Naive B cell (primary cell): ENCODE results near the gene TMEM117. TPM values are rescaled to one million over a fixed set of nuclear protein-coding genes. Genes with fewer than 3 reads are reported as not detected.
"Not testable (repeated sequence)": the region's sequence is repeated elsewhere in the genome, so short reads cannot be mapped to it uniquely, and the experiment has no call there.

Experiments
- ATAC-seq, 2 donors: fragments of 150-1000 bp; cut with Tn5 transposase; 2 replicates each; pipeline ENCODE4 v1.10.0; 2021; ENCODE audit warnings: low read depth in 2 of 2, mild to moderate bottlenecking in 2 of 2, moderate library complexity in 2 of 2
- DNase-seq: peaks from one replicate; pipeline ENCODE4 v3.0.0; 2022
- H3K27ac Mint-ChIP-seq, 6 donors: one replicate each; pipeline ENCODE4 v1.8.0; 2020 to 2022; ENCODE audit warnings: mild to moderate bottlenecking in 6 of 6, mixed read lengths in 6 of 6, moderate library complexity in 5 of 6, inconsistent platforms in 2 of 6
- H3K27me3 Mint-ChIP-seq, 3 donors: one replicate each; pipeline ENCODE4 v1.8.0; 2021 to 2022; ENCODE audit warnings: mixed read lengths in 3 of 3, mild to moderate bottlenecking in 1 of 3
- H3K36me3 Mint-ChIP-seq, 2 donors: one replicate each; pipeline ENCODE4 v1.8.0; 2020 to 2022; ENCODE audit warnings: mixed read lengths in 2 of 2, inconsistent platforms in 1 of 2, mild to moderate bottlenecking in 1 of 2
- H3K4me1 Mint-ChIP-seq, 3 donors: one replicate each; pipeline ENCODE4 v1.8.0; 2020 to 2022; ENCODE audit warnings: mixed read lengths in 3 of 3, inconsistent platforms in 1 of 3, mild to moderate bottlenecking in 1 of 3, moderate library complexity in 1 of 3
- H3K4me3 Mint-ChIP-seq, 8 donors: one replicate each; pipeline ENCODE4 v1.8.0; 2020 to 2022; ENCODE audit warnings: mild to moderate bottlenecking in 8 of 8, mixed read lengths in 8 of 8, moderate library complexity in 8 of 8, inconsistent platforms in 2 of 8
- H3K9me3 Mint-ChIP-seq, 7 donors: one replicate each; pipeline ENCODE4 v1.8.0; 2020 to 2022; ENCODE audit warnings: mixed read lengths in 7 of 7, mild to moderate bottlenecking in 5 of 7, inconsistent platforms in 2 of 7, moderate library complexity in 1 of 7
- polyA plus RNA-seq, 6 donors: library from polyadenylated mRNA; unstranded; fragments of 300-500 nt; fragmentation: Illumina TruSeq; gene quantifications; one replicate each; pipeline ENCODE4 v1.2.3, GENCODE V29; 2021; ENCODE audit warnings: low read depth in 6 of 6

Gene TMEM117
- polyA plus RNA-seq, 6 donors from 2014 or later, result 5.2 to 9.8 (median 5.3) TPM

DNA sequence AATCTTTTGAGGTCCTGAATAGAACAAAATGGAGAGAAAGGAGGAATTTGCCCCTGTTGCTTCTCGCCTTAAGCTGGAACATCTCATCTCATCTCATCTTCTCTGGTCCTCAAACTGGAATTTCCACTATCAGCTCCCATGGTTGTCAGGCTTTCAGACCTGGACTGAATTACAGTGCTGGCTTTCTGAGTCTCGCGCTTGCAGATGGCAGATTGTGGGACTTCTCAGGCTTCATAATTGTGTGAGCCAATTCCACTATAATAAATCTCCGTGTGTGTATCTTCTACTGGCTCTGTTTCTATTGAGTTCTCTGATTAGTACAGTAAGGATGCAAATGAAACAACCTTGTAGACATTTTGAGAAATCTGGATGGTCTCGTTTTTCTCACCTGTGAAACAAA lies 199.0 kb downstream of the TMEM117 start:
- DNase-seq, result no peak
- no peak for ATAC-seq
- no peaks in the 10 kb centered on the region for H3K36me3 Mint-ChIP-seq
- no peak overlapping the region for H3K27ac Mint-ChIP-seq
- no peaks in the 10 kb centered on the region for H3K27me3 Mint-ChIP-seq
- H3K4me1 Mint-ChIP-seq, result no peaks in the 10 kb centered on the region
- H3K9me3 Mint-ChIP-seq, result peaks cover 0 to 13% (median 5%) of the 10 kb centered on the region in 7 donors
- no peak overlapping the region for H3K4me3 Mint-ChIP-seq

DNA sequence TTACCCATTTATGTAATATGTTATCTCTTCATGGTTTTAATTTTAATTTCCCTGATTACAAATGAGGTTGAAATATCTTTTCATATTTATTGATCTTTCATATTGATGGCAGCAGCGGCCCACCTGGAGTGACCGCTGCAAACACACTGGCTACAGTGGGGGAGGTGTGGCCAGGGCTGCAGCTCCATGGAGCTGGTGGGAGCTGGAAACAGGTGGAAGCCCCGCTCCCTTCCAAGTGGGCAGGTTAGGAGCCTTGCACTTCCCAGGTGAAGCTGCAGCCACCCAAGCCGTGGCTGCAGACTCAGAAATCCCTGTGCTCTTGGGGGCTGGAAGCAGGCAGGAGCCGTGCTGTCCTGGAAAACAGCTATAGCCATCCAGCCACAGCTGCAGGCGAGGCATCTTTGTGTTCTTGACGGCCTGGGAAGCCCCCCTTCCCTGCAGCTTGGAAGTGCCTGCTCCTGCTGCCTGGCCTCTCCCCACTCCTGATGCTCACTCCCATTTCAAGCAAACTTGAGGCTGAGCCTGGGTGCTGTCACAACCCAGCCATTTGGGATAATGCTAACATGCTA lies 201.1 kb downstream of the TMEM117 start:
- no peak for ATAC-seq
- H3K4me3 Mint-ChIP-seq, result no peak overlapping the region
- no peak for DNase-seq
- no peaks in the 10 kb centered on the region for H3K4me1 Mint-ChIP-seq
- H3K9me3 Mint-ChIP-seq, result peaks cover 0 to 6% (median 0%) of the 10 kb centered on the region in 7 donors
- H3K36me3 Mint-ChIP-seq, result no peaks in the 10 kb centered on the region
- H3K27me3 Mint-ChIP-seq, result no peaks in the 10 kb centered on the region
- H3K27ac Mint-ChIP-seq, result no peak overlapping the region

DNA sequence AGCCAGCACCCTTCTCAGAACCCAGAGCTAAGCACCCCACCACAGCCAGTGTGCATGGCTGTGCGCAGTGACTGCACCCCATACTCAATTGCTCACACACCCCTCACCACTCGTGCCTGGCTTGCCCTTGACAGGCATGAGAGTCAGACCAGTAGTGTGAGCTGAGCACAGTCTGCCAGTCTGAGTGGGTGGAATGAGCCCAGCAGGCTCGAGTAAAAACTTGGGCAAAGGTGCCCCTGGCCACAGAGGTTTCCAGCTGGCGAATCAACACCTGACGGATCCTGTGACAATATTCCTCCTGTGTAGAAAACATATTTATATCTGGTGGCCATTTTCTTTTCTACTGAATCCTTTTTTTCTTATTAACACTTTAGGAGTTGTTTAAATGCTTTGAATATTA lies 202.5 kb downstream of the TMEM117 start:
- DNase-seq, result no peak
- H3K4me1 Mint-ChIP-seq, result no peaks in the 10 kb centered on the region
- no peak overlapping the region for H3K27ac Mint-ChIP-seq
- no peak for ATAC-seq
- no peaks in the 10 kb centered on the region for H3K9me3 Mint-ChIP-seq
- no peak overlapping the region for H3K4me3 Mint-ChIP-seq
- H3K36me3 Mint-ChIP-seq, result peaks cover 0 to 1% of the 10 kb centered on the region in 2 donors
- H3K27me3 Mint-ChIP-seq, result no peaks in the 10 kb centered on the region

DNA sequence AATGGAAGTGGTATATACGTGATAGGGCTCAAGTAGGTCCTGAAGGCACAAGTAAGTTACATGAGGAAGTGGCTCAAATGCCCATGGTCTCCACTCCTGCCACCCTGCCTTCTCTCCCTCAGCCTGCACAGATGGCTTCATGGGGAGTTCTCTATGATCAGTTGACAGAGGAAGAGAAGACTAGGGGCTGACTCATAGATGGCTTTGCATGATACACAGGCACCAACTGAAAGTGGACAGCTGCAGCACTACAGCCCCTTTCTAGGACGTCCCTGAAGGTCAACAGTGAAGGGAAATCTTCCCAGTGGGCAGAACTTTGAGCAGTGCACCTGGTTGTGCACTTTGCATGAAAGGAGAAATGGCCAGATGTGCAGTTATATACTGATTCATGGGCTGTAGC lies 208.6 kb downstream of the TMEM117 start:
- ATAC-seq, DNase-seq, H3K4me1 Mint-ChIP-seq, H3K27me3 Mint-ChIP-seq, H3K9me3 Mint-ChIP-seq, H3K4me3 Mint-ChIP-seq, H3K27ac Mint-ChIP-seq: not testable (repeated sequence)
- H3K36me3 Mint-ChIP-seq, result peaks cover 0 to 18% of the 10 kb centered on the region in 2 donors

DNA sequence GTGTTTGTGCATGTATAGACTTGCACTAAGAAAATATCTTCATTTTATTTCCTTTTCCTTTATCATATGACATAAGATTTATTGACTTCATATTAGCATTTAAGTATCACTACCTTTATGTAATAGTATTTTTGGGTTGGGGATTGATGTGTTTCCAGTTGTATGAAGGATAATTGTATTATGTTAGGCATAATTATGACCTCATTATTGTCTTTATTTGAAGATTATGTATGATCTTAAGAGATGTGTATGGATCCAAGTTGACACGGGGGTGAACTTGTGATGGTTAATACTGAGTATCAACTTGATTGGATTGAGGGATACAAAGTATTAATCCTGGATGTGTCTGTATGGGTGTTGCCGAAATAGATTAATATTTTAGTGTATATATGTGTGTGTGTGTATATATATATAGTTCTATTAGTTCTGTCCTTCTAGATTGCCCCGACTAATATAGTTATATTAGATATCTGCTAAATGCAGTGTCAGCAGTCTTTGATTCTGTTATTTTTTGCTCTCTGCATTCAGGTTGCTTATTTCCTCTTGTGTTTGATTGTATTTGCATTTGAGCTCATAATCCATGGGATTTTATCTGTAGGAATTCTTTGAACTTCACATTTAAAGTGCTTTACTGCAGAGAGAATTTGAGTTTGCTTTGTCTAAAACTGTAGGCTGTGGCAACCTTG lies 211.0 kb downstream of the TMEM117 start:
- Mint-ChIP-seq H3K36me3 (peaks cover 0 to 18% of the 10 kb centered on the region in 2 donors), H3K27me3 (no peaks in the 10 kb centered on the region), H3K4me3 (no peak overlapping the region), H3K27ac (no peak overlapping the region), H3K9me3 (peaks cover 0 to 7% (median 2%) of the 10 kb centered on the region in 7 donors), H3K4me1 (no peaks in the 10 kb centered on the region)
- ATAC-seq, result no peak
- no peak for DNase-seq

DNA sequence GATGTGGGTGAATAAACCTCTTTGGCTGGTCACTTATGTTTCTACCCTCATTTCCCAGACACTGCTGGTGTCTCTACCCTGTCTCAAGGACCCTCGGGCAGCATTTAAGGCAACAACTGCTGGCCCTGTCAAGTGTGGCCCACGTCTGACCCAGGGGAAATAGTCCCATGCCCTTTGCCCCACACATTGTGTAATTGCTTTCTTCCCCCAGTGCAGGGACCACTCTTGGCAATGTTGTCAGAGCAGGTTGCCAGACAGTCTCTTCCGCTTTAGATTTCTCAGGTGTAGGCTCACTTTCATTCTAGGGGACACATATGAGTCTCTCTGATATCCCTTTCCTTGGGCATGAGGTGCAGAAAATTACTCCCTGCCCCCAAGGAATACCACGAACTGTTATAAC lies 216.7 kb downstream of the TMEM117 start:
- ATAC-seq, result no peak
- H3K27me3 Mint-ChIP-seq, result no peaks in the 10 kb centered on the region
- H3K36me3 Mint-ChIP-seq, result no peaks in the 10 kb centered on the region
- no peak overlapping the region for H3K27ac Mint-ChIP-seq
- H3K9me3 Mint-ChIP-seq, result peaks cover 0 to 7% (median 0%) of the 10 kb centered on the region in 7 donors
- no peak for DNase-seq
- H3K4me3 Mint-ChIP-seq, result no peak overlapping the region
- H3K4me1 Mint-ChIP-seq, result no peaks in the 10 kb centered on the region

DNA sequence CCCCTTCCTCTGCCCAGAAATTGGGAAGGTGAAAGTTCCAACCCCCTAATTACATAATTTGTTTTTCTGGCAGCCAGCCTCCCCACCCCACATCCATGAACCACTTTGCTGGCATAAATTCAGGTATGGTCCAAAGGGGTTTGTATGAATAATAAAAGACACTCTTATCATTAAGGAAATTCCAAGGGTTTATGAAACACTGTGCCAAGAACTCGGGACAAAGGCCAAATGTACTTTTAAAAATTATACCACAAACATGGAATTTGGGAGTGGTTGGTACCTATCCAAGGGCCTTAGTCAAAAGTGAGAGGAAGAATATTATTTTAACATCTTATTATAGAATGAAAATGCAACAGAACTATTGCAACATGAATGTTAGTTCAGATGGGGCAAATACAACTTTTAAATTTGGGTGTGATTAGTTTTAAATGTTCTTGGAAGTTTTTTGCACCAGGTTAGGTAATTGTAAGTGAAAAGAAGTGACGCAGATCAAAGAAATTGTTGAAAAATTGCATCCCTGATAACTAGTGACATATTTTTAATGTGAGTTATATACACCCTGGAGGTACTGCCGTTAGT lies 217.8 kb downstream of the TMEM117 start:
- H3K27me3 Mint-ChIP-seq, result no peaks in the 10 kb centered on the region
- ATAC-seq (no peak), DNase-seq (no peak)
- H3K4me1 Mint-ChIP-seq, result no peaks in the 10 kb centered on the region
- H3K27ac Mint-ChIP-seq, result no peak overlapping the region
- no peaks in the 10 kb centered on the region for H3K36me3 Mint-ChIP-seq
- no peak overlapping the region for H3K4me3 Mint-ChIP-seq
- no peaks in the 10 kb centered on the region for H3K9me3 Mint-ChIP-seq

DNA sequence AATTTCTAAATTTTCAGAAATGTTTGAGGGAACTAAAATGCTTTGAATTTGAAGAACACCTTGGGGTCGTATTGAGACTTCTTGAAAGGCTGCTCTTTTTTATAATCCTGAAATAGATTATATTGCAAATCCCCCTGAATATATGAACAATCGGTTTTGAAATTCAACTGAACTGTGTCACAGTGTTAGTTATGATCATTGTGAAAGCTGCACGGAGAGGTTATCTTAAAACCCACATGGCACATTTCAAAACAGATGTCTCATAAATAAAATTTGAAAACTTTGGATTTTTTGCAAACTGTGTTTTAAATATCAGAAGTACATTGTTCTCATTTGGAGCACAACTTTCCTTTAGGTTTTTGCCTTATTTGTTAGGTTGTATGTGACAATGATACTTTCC lies 218.4 kb downstream of the TMEM117 start:
- DNase-seq, result no peak
- ATAC-seq, result no peak
- Mint-ChIP-seq H3K4me1 (no peaks in the 10 kb centered on the region), H3K27me3 (no peaks in the 10 kb centered on the region), H3K9me3 (no peaks in the 10 kb centered on the region), H3K4me3 (no peak overlapping the region), H3K36me3 (no peaks in the 10 kb centered on the region), H3K27ac (no peak overlapping the region)

DNA sequence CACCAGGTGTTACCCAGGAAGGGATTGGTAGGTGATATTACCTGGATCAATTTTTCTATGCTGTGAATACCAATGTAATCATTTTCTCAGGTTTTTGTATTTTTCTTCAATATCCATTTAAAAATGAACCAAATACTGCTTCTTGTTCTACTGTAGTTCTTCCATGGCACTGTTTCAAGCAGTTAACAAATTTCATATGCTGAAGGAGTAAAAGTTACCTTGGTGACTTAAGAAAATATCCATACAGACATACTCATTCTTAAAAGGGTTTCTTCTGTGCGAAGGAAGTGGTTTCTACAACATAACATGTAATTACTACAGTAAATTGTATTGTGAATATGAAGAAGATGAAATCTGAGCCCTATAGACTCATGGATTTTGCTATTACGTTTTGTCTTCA lies 222.5 kb downstream of the TMEM117 start:
- DNase-seq (no peak), ATAC-seq (no peak)
- Mint-ChIP-seq H3K4me3 (no peak overlapping the region), H3K4me1 (no peaks in the 10 kb centered on the region), H3K9me3 (no peaks in the 10 kb centered on the region), H3K36me3 (no peaks in the 10 kb centered on the region), H3K27me3 (no peaks in the 10 kb centered on the region), H3K27ac (no peak overlapping the region)

DNA sequence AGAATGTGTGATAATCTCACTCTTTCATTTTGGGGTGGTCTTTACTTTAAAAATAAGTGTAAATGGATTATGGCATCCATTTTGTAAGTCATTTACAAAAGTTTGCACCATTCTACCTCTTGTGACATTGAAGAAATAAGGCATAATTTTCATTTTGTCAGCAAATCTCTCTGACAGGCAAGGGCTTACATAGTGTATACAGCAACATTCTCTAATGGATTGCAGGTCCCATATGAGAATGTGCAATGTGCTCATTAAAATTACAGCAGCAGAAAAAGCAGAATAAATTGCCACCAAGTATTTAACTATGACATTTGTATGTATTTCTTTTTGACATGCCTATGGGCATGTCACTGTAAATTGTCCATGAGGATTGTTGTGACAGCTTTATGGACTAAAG lies 223.6 kb downstream of the TMEM117 start:
- no peak overlapping the region for H3K4me3 Mint-ChIP-seq
- DNase-seq (no peak), ATAC-seq (no peak)
- no peaks in the 10 kb centered on the region for H3K27me3 Mint-ChIP-seq
- no peak overlapping the region for H3K27ac Mint-ChIP-seq
- H3K36me3 Mint-ChIP-seq, result no peaks in the 10 kb centered on the region
- no peaks in the 10 kb centered on the region for H3K9me3 Mint-ChIP-seq
- no peaks in the 10 kb centered on the region for H3K4me1 Mint-ChIP-seq

DNA sequence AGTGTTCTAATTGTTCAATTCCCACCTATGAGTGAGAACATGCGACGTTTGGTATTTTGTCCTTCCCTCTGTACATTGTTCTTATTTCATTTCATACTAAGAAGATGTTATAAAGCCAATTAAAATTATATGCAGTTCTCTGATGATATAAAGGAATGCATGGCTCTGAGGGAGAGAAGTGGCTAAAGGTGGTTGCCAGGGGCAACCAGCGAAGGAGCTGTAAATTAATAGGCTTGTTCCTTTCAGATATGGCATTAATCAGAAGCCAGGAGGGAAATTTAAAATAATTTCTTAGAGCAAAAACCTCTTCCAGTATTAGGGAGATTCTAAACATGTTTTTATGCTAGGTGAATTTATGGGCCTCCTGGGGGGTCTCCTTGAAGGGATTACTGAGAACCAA lies 227.8 kb downstream of the TMEM117 start:
- H3K27me3 Mint-ChIP-seq, result no peaks in the 10 kb centered on the region
- DNase-seq (no peak), ATAC-seq (no peak)
- H3K4me1 Mint-ChIP-seq, result no peaks in the 10 kb centered on the region
- no peaks in the 10 kb centered on the region for H3K36me3 Mint-ChIP-seq
- no peak overlapping the region for H3K4me3 Mint-ChIP-seq
- no peak overlapping the region for H3K27ac Mint-ChIP-seq
- H3K9me3 Mint-ChIP-seq, result no peaks in the 10 kb centered on the region

DNA sequence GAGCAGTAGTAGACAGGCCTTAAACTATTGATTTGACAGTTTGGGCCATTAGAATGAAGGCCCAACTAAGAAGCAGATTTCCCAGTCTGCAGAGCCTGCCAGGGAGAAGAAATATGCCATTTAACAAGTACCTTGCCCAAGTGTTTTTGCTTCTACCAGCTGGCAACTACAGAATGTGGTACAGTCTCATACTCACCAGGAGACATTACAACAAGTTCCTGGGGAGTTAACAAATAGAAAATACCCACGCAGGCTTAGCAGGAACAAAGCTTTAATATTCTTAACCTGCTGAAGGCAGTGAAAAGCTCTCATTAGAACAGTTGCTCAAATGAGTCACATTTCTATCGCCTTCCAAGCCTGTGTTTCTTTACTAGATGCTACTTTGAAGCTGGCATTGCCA lies 241.0 kb downstream of the TMEM117 start:
- no peak overlapping the region for H3K27ac Mint-ChIP-seq
- ATAC-seq (no peak), DNase-seq (no peak)
- no peaks in the 10 kb centered on the region for H3K4me1 Mint-ChIP-seq
- peaks cover 0 to 6% (median 2%) of the 10 kb centered on the region in 7 donors for H3K9me3 Mint-ChIP-seq
- H3K4me3 Mint-ChIP-seq, result no peak overlapping the region
- no peaks in the 10 kb centered on the region for H3K27me3 Mint-ChIP-seq
- no peaks in the 10 kb centered on the region for H3K36me3 Mint-ChIP-seq

DNA sequence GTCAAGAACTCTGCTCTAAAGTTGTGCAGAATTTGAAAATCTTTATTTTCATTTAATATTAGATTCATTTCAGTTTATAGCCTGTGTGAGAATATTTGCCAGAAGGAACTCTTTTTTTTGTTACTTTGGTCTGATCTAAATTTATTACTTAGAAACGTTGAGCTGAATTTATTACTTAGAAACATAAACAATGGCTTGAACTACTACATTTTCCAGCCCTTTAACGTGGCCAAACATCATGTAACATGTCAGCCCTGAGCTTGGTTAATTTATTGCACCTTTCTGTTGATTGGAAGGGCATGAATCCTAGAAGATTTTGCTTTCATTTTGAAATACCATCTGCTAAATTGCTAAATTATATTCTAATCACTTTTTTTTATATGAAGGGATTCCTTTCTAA lies 241.4 kb downstream of the TMEM117 start:
- DNase-seq (no peak), ATAC-seq (no peak)
- Mint-ChIP-seq H3K9me3 (peaks cover 0 to 6% (median 2%) of the 10 kb centered on the region in 7 donors), H3K27ac (no peak overlapping the region), H3K4me1 (no peaks in the 10 kb centered on the region), H3K27me3 (no peaks in the 10 kb centered on the region), H3K4me3 (no peak overlapping the region), H3K36me3 (no peaks in the 10 kb centered on the region)

DNA sequence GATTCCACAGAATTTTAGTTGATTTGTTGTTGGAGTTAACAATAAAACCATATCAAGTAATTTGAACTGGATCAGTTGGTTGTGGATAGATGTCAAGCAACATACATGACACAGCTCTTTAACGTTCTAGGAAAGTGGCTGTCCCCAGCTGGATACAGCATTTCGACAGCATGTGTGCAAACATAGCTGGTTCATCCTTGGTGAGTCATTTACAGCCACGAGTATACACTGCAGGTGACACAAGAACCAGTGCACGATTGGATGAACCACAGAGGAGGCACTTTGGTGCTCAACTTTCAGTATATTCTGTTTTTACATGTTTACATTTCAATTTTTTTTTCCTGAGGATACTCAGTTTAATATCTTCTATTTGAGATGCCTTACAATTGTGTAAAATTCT lies 242.4 kb downstream of the TMEM117 start:
- H3K9me3 Mint-ChIP-seq, result peaks cover 0 to 6% (median 2%) of the 10 kb centered on the region in 7 donors
- DNase-seq (no peak), ATAC-seq (no peak)
- no peak overlapping the region for H3K27ac Mint-ChIP-seq
- H3K27me3 Mint-ChIP-seq, result no peaks in the 10 kb centered on the region
- H3K36me3 Mint-ChIP-seq, result no peaks in the 10 kb centered on the region
- H3K4me1 Mint-ChIP-seq, result no peaks in the 10 kb centered on the region
- H3K4me3 Mint-ChIP-seq, result no peak overlapping the region
